Measurements from ENCODE around the gene SLC30A1.

DNA sequence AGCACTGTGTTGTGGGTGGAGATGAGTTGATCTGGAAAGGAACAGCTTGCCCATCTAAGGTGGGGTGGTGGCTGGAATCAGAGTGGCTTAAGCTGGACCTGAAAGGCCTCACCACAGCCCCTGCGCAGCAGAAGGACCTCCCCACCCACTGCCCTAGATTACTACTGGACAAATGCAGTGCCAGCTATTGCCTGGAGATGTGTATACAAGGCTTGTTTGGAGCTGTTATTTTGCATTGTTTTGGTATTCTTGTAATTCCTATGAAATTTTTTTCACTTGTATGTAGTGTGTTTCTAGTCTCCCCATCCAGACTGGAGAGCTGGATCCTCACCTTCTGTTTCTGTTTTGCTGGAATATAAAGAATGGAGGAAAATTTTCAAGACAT, 1.3 kb upstream of the SLC30A1 start:
- TF ChIP-seq POLR2A (IDR thresholded peaks at IDR 0.05) (no peak), CTCF (IDR thresholded peaks at IDR 0.05) (no peak)
